Measurements from ENCODE around the gene DLG2. TPM values are rescaled to one million over a fixed set of nuclear protein-coding genes. Genes with fewer than 3 reads are reported as not detected.

DLG2 gene
- total and polyA plus RNA-seq, 2 donors: 4.8 to 6.6 TPM

DNA sequence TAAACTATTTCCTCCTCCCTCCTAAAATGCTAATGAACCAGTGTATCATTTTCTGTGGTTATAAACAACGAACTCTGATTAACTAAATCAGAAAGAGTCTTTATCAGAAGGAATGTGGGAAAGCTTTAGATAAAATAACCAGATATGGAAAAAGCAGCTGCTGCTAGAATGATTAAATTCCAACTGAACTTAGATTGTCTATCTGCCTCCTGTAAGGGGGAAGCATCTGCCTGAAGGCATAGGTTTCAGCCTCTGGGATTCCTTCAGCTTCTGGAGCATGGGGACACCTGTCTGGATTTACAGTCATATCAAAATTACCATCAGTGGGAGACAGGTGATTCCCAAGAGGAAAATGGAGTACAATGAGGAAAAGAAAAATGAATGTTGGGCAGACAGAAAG is 1245.5 kb downstream of the DLG2 start:
- Histone ChIP-seq H3K4me3 (ENCODE audit: low read length in 2 of 2) (no peak overlapping the region), H3K9me3 (ENCODE audit: control insufficient read depth in 2 of 2, insufficient read depth in 1 of 2, low read length in 1 of 2) (no peaks in the 10 kb centered on the region), H3K27me3 (ENCODE audit: control insufficient read depth in 2 of 2, insufficient read depth in 1 of 2, low read length in 1 of 2) (no peaks in the 10 kb centered on the region), H3K4me1 (ENCODE audit: control insufficient read depth in 2 of 2, insufficient read depth in 2 of 2, low read length in 2 of 2) (no peaks in the 10 kb centered on the region), H3K36me3 (ENCODE audit: control insufficient read depth in 2 of 2, insufficient read depth in 2 of 2, low read length in 1 of 2) (no peaks in the 10 kb centered on the region), H3K27ac (ENCODE audit: low read depth in 1 of 2, low read length in 1 of 2) (no peak overlapping the region)
- 82% methylated on average over 1 of the region's 1 CpG for WGBS
- DNase-seq (ENCODE audit: low read depth in 6 of 9, low spot score in 9 of 9): no peak

DNA sequence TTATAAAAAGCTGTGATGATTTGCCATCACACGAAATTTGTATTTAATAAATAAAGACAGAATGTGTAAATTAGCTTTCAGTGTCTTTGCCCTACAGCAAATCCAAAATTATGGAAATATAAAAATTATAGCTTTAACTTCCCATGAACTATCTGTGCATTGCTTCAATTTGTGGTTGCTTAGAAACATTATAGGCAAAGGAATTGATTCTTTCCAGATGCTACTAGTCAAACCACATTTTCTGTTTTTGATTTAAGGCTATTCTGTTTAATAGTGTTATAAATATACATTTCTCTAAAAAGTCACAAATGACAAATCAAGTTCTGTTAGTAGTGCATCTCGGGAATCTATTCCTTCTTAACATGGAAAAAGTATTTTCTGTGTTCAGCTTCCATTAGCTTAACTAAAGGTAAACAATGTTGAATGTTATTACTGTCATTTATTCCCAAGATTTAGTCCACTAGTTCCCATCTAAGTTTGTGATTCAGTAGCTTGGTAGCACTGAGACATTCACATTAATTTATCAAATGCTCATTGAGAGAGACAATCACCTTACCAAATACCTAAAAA is 1254.7 kb downstream of the DLG2 start:
- no peaks in the 10 kb centered on the region for H3K9me3 ChIP-seq (ENCODE audit: control insufficient read depth in 2 of 2, insufficient read depth in 1 of 2, low read length in 1 of 2)
- H3K4me3 ChIP-seq (ENCODE audit: low read length in 2 of 2): no peak overlapping the region
- 76% methylated on average over 2 of the region's 2 CpGs for WGBS
- no peaks in the 10 kb centered on the region for H3K27me3 ChIP-seq (ENCODE audit: control insufficient read depth in 2 of 2, insufficient read depth in 1 of 2, low read length in 1 of 2)
- no peak for DNase-seq (ENCODE audit: low read depth in 6 of 9, low spot score in 9 of 9)
- no peaks in the 10 kb centered on the region for H3K36me3 ChIP-seq (ENCODE audit: control insufficient read depth in 2 of 2, insufficient read depth in 2 of 2, low read length in 1 of 2)
- no peaks in the 10 kb centered on the region for H3K4me1 ChIP-seq (ENCODE audit: control insufficient read depth in 2 of 2, insufficient read depth in 2 of 2, low read length in 2 of 2)
- no peak overlapping the region for H3K27ac ChIP-seq (ENCODE audit: low read depth in 1 of 2, low read length in 1 of 2)

- no peaks in the 10 kb centered on the region for H3K4me1 ChIP-seq (ENCODE audit: control insufficient read depth in 2 of 2, insufficient read depth in 2 of 2, low read length in 2 of 2)
Observed at GRCh38 chr11:84358034-84358433, 1269.1 kb downstream of the DLG2 start.

GRCh38 chr11:84355911-84356310 is 1271.2 kb downstream of the DLG2 start:
- Histone ChIP-seq H3K27me3 (ENCODE audit: control insufficient read depth in 2 of 2, insufficient read depth in 1 of 2, low read length in 1 of 2) (no peaks in the 10 kb centered on the region), H3K9me3 (ENCODE audit: control insufficient read depth in 2 of 2, insufficient read depth in 1 of 2, low read length in 1 of 2) (no peaks in the 10 kb centered on the region)
- no peak for DNase-seq (ENCODE audit: low read depth in 6 of 9, low spot score in 9 of 9)

More at GRCh38 chr11:84358034-84358433, 1269.1 kb downstream of the DLG2 start:
- Histone ChIP-seq H3K27ac (ENCODE audit: low read depth in 1 of 2, low read length in 1 of 2) (no peak overlapping the region), H3K27me3 (ENCODE audit: control insufficient read depth in 2 of 2, insufficient read depth in 1 of 2, low read length in 1 of 2) (no peaks in the 10 kb centered on the region), H3K9me3 (ENCODE audit: control insufficient read depth in 2 of 2, insufficient read depth in 1 of 2, low read length in 1 of 2) (no peaks in the 10 kb centered on the region), H3K4me3 (ENCODE audit: low read length in 2 of 2) (no peak overlapping the region), H3K36me3 (ENCODE audit: control insufficient read depth in 2 of 2, insufficient read depth in 2 of 2, low read length in 1 of 2) (no peaks in the 10 kb centered on the region)
- no peak for DNase-seq (ENCODE audit: low read depth in 6 of 9, low spot score in 9 of 9)
- 78% methylated on average over 2 of the region's 2 CpGs for WGBS

GRCh38 chr11:84345597-84345996 is 1281.5 kb downstream of the DLG2 start:
- Histone ChIP-seq H3K4me1 (ENCODE audit: control insufficient read depth in 2 of 2, insufficient read depth in 2 of 2, low read length in 2 of 2) (no peaks in the 10 kb centered on the region), H3K4me3 (ENCODE audit: low read length in 2 of 2) (no peak overlapping the region), H3K9me3 (ENCODE audit: control insufficient read depth in 2 of 2, insufficient read depth in 1 of 2, low read length in 1 of 2) (no peaks in the 10 kb centered on the region), H3K36me3 (ENCODE audit: control insufficient read depth in 2 of 2, insufficient read depth in 2 of 2, low read length in 1 of 2) (no peaks in the 10 kb centered on the region), H3K27ac (ENCODE audit: low read depth in 1 of 2, low read length in 1 of 2) (no peak overlapping the region), H3K27me3 (ENCODE audit: control insufficient read depth in 2 of 2, insufficient read depth in 1 of 2, low read length in 1 of 2) (no peaks in the 10 kb centered on the region)
- 78% methylated on average over 1 of the region's 1 CpG for WGBS
- DNase-seq (ENCODE audit: low read depth in 6 of 9, low spot score in 9 of 9): no peak

More at GRCh38 chr11:84355911-84356310, 1271.2 kb downstream of the DLG2 start:
- H3K4me1 ChIP-seq (ENCODE audit: control insufficient read depth in 2 of 2, insufficient read depth in 2 of 2, low read length in 2 of 2): no peaks in the 10 kb centered on the region
- H3K36me3 ChIP-seq (ENCODE audit: control insufficient read depth in 2 of 2, insufficient read depth in 2 of 2, low read length in 1 of 2): no peaks in the 10 kb centered on the region
- H3K27ac ChIP-seq (ENCODE audit: low read depth in 1 of 2, low read length in 1 of 2): no peak overlapping the region
- no peak overlapping the region for H3K4me3 ChIP-seq (ENCODE audit: low read length in 2 of 2)

GRCh38 chr11:84345027-84345426 is 1282.1 kb downstream of the DLG2 start:
- no peaks in the 10 kb centered on the region for H3K4me1 ChIP-seq (ENCODE audit: control insufficient read depth in 2 of 2, insufficient read depth in 2 of 2, low read length in 2 of 2)
- H3K4me3 ChIP-seq (ENCODE audit: low read length in 2 of 2): no peak overlapping the region
- no peaks in the 10 kb centered on the region for H3K36me3 ChIP-seq (ENCODE audit: control insufficient read depth in 2 of 2, insufficient read depth in 2 of 2, low read length in 1 of 2)
- no peak for DNase-seq (ENCODE audit: low read depth in 6 of 9, low spot score in 9 of 9)
- no peak overlapping the region for H3K27ac ChIP-seq (ENCODE audit: low read depth in 1 of 2, low read length in 1 of 2)
- no peaks in the 10 kb centered on the region for H3K9me3 ChIP-seq (ENCODE audit: control insufficient read depth in 2 of 2, insufficient read depth in 1 of 2, low read length in 1 of 2)
- 88% methylated on average over 3 of the region's 3 CpGs for WGBS
- no peaks in the 10 kb centered on the region for H3K27me3 ChIP-seq (ENCODE audit: control insufficient read depth in 2 of 2, insufficient read depth in 1 of 2, low read length in 1 of 2)

- Histone ChIP-seq H3K27me3 (ENCODE audit: control insufficient read depth in 2 of 2, insufficient read depth in 1 of 2, low read length in 1 of 2) (no peaks in the 10 kb centered on the region), H3K36me3 (ENCODE audit: control insufficient read depth in 2 of 2, insufficient read depth in 2 of 2, low read length in 1 of 2) (no peaks in the 10 kb centered on the region), H3K27ac (ENCODE audit: low read depth in 1 of 2, low read length in 1 of 2) (no peak overlapping the region), H3K4me1 (ENCODE audit: control insufficient read depth in 2 of 2, insufficient read depth in 2 of 2, low read length in 2 of 2) (no peaks in the 10 kb centered on the region), H3K4me3 (ENCODE audit: low read length in 2 of 2) (no peak overlapping the region), H3K9me3 (ENCODE audit: control insufficient read depth in 2 of 2, insufficient read depth in 1 of 2, low read length in 1 of 2) (no peaks in the 10 kb centered on the region)
- DNase-seq (ENCODE audit: low read depth in 6 of 9, low spot score in 9 of 9): no peak
- 89% methylated on average over 3 of the region's 3 CpGs for WGBS
Observed at GRCh38 chr11:84339796-84340195, 1287.3 kb downstream of the DLG2 start.

- Histone ChIP-seq H3K36me3 (ENCODE audit: control insufficient read depth in 2 of 2, insufficient read depth in 2 of 2, low read length in 1 of 2) (no peaks in the 10 kb centered on the region), H3K27me3 (ENCODE audit: control insufficient read depth in 2 of 2, insufficient read depth in 1 of 2, low read length in 1 of 2) (no peaks in the 10 kb centered on the region), H3K4me3 (ENCODE audit: low read length in 2 of 2) (no peak overlapping the region), H3K4me1 (ENCODE audit: control insufficient read depth in 2 of 2, insufficient read depth in 2 of 2, low read length in 2 of 2) (no peaks in the 10 kb centered on the region), H3K9me3 (ENCODE audit: control insufficient read depth in 2 of 2, insufficient read depth in 1 of 2, low read length in 1 of 2) (no peaks in the 10 kb centered on the region), H3K27ac (ENCODE audit: low read depth in 1 of 2, low read length in 1 of 2) (no peak overlapping the region)
- no peak for DNase-seq (ENCODE audit: low read depth in 6 of 9, low spot score in 9 of 9)
- WGBS: 96% methylated on average over 3 of the region's 3 CpGs
Observed at GRCh38 chr11:84333221-84333620, 1293.9 kb downstream of the DLG2 start.

GRCh38 chr11:84322211-84322610 is 1304.9 kb downstream of the DLG2 start:
- Histone ChIP-seq H3K36me3 (ENCODE audit: control insufficient read depth in 2 of 2, insufficient read depth in 2 of 2, low read length in 1 of 2) (no peaks in the 10 kb centered on the region), H3K27me3 (ENCODE audit: control insufficient read depth in 2 of 2, insufficient read depth in 1 of 2, low read length in 1 of 2) (no peaks in the 10 kb centered on the region), H3K9me3 (ENCODE audit: control insufficient read depth in 2 of 2, insufficient read depth in 1 of 2, low read length in 1 of 2) (no peaks in the 10 kb centered on the region), H3K4me3 (ENCODE audit: low read length in 2 of 2) (no peak overlapping the region), H3K27ac (ENCODE audit: low read depth in 1 of 2, low read length in 1 of 2) (no peak overlapping the region), H3K4me1 (ENCODE audit: control insufficient read depth in 2 of 2, insufficient read depth in 2 of 2, low read length in 2 of 2) (no peaks in the 10 kb centered on the region)
- no peak for DNase-seq (ENCODE audit: low read depth in 6 of 9, low spot score in 9 of 9)

DNA sequence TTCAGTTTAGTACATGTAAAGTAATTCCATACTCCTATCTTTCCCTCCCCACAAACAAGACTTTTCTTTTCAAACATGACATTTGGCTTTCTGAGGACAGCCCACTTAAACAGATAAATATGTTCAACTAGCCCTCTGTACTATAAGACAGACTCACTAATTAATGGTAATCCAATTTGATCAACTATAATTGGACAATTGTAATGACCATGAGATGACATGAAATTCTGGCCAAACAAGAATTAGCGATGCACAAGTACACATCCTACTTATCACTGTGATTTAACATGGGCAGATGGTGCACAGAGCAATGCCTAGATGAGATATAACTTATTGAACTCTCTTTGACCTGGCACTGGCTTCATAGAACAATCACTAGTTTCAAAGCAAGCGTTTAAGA is 1307.3 kb downstream of the DLG2 start:
- no peak overlapping the region for H3K4me3 ChIP-seq (ENCODE audit: low read length in 2 of 2)
- H3K4me1 ChIP-seq (ENCODE audit: control insufficient read depth in 2 of 2, insufficient read depth in 2 of 2, low read length in 2 of 2): no peaks in the 10 kb centered on the region
- H3K27ac ChIP-seq (ENCODE audit: low read depth in 1 of 2, low read length in 1 of 2): no peak overlapping the region
- no peaks in the 10 kb centered on the region for H3K36me3 ChIP-seq (ENCODE audit: control insufficient read depth in 2 of 2, insufficient read depth in 2 of 2, low read length in 1 of 2)
- no peaks in the 10 kb centered on the region for H3K9me3 ChIP-seq (ENCODE audit: control insufficient read depth in 2 of 2, insufficient read depth in 1 of 2, low read length in 1 of 2)
- 92% methylated on average over 2 of the region's 2 CpGs for WGBS
- H3K27me3 ChIP-seq (ENCODE audit: control insufficient read depth in 2 of 2, insufficient read depth in 1 of 2, low read length in 1 of 2): no peaks in the 10 kb centered on the region
- no peak for DNase-seq (ENCODE audit: low read depth in 6 of 9, low spot score in 9 of 9)

Data from thymus (tissue), 11 donors.